ENCODE data around the gene ABCD1. TPM values are rescaled to one million over a fixed set of nuclear protein-coding genes. Genes with fewer than 3 reads are reported as not detected.

Gene ABCD1
- total RNA-seq = 22.1 and 22.3 TPM in 2 replicates

DNA sequence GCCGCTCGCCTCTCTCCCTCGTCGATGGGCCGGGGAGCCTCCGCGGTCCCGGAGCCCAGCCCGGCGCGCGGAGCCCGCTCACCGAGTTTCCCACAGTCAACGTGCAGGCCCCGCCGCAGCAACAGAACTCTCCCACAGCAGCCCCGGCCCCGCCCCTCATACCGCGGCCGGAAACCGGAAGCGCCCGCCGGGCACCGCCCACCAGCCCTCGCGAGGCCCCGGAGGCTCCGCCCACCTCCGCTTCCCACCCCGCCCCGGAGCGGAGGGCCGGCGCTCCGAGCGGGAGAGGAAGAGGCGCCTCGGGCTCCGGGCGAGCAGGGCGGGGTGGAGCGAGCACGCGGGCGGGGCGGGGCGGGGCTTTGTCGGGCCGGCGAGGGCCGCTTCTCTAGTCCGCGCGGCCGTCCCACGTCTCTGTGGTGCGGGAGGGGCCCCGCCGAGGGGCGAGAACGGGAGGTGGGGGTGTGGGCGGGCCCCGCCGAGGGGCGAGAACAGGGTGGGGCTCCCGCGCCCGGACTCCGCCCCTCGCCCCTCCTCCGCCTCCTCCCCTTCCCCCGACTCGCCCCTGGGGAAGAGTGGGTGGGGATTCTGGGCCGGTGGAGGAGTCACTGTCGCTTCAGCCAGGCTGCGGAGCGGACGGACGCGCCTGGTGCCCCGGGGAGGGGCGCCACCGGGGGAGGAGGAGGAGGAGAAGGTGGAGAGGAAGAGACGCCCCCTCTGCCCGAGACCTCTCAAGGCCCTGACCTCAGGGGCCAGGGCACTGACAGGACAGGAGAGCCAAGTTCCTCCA lies at the start of gene ABCD1, which contains the start of gene BCAP31:
ABCD1 (plus strand) TSS at position 605 of the 787 bp plus-strand sequence. CDS start 411 bp downstream, outside the sequence.
BCAP31 (minus strand) TSS at position 136 of the 787 bp plus-strand sequence. CDS start 1,143 bp downstream, outside the sequence.

DNA sequence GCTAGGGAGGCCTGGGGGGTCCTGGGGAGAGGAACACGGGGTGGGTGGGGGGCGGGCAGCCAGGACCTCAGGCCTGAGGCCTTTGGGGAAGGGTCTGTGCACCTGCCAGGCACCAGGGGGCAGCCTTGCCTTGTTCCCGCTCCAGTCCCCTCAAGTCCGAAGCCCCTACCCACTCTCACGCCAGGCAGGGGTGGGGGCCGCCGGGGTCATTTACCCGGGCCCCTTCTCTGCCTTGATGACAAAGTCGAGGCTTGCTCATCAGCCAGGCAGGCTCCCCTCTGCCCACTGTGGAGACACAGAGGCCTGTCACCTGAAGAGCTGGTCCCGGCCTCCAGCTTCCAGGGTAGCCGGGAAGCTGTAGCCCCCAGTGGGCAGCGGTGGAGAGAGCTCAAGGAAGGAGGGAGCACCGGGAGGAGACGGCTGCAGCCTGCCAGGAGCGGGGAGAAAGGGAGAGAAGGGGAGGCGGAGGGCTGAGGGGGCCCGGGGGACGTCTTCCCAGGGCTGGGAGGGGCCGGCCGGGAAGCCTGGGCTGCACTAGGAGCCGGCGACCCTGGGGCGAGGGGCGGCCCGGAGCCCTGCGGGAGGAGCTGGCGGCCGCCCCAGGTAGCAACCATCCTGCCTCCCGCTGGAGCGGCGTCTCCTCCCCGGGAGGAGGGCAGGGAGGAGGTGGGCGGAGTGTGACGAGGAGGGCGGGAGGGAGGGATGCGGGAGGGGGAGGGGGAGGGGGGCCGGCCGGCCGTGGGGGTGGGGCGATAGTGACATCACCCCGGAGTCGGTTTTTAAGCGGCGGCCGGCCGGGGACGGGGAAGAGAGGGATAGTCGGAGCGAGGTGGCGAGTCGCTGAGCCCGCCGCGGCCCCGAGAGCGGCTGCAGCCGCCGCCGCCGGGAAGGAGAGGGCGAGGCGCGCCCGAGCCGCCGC lies 37.3 kb upstream of the ABCD1 start, which contains the start of gene SLC6A8:
SLC6A8 (plus strand) TSS at position 806 of the 919 bp plus-strand sequence. CDS start 649 bp downstream, outside the sequence.

DNA sequence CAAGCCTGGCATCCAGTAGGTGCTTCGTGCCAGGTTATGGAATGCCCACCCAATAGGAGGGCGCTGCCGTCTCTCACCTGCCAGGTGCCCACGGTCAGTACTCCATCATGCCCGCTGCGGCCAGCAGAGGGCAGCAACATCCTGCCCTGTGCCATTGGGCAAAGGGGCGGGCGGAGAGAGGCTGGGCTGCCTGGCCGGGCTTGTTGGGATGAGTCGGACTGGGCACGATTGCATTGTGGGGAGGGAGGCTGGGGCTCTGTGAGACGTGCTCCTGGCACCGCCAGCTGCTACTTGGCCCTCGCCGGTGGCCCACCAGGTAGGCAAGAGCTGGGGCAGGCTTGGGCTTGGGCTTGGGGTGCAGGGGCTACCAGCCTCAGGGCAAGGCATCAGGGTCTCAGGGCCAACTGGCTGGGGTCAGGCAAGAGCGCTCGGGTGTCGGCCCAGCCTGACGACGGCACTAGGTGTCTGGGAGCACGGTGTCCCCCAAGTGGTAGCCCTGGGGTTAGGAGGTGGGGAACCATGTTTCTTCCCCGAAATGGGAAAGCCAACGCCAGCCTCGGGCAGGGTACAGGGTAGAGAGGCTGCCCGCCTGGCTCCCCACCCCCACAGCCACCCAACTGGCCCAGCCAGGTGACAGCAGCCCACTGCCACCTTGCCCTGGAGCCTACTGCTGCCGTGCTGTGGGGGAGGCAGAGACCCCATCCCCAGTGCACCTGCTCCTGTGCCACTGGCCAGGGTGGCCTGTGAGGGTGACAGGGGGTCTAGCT lies 39.5 kb downstream of the ABCD1 start, which contains the start of gene PLXNB3:
PLXNB3 (plus strand) TSS at position 261 of the 767 bp plus-strand sequence. CDS start 1,287 bp downstream, outside the sequence.

DNA sequence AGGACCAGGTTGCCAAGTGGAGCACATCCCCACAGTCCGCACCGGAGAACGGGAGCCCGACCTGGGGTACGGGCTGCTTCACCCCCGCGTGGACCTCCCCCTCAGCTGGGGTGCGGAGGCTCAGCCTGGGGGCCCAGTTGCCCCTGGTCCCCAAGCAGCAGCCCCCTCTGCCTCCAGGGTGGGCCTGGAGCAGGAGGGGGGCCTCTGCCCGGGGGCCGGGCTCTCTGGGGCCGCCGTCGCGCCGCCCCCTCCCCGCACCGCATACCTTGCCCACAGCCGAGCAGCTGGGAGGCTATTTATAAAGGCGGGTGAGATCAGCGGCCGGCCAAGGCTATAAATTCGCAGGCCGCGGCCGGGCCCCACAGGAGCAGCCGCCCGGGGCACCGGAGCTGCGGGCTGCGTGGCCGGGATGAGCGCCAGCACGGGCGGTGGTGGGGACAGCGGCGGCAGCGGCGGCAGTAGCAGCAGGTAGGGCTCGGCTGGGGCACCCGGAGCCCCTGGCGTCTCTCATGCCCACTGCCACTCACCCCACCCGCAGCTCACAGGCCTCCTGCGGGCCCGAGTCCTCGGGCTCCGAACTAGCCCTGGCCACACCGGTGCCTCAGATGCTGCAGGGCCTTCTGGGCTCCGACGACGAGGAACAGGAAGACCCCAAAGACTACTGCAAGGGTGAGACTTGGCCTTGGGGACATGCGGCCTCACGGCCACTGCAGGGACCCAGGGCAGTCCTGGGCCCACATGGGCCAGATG lies 56.2 kb downstream of the ABCD1 start, which contains the start of gene SRPK3:
SRPK3 (plus strand) TSS at position 364 of the 750 bp plus-strand sequence; CDS start at position 410, 46 bp downstream.

Other genes with a start within 250 kb of the ABCD1 start
- gene BGN, start 229.9 kb upstream of the ABCD1 start, total RNA-seq = 39.8 and 63.6 TPM in 2 replicates
- gene ATP2B3, start 207.2 kb upstream of the ABCD1 start, total RNA-seq = 0.16 TPM in 1 of 2 replicates, not detected in the other
- gene CCNQ, start 125.7 kb upstream of the ABCD1 start, total RNA-seq = 24.5 and 28.6 TPM in 2 replicates
- gene DUSP9, start 77.7 kb upstream of the ABCD1 start, total RNA-seq = not detected in 2 replicates
- gene PNCK, start 51.0 kb upstream of the ABCD1 start, total RNA-seq = 0.65 TPM in 1 of 2 replicates, not detected in the other
- 5.6 and 8.0 TPM in 2 replicates for gene SLC6A8, start 36.9 kb upstream of the ABCD1 start, total RNA-seq
- gene BCAP31, start 469 bp upstream of the ABCD1 start, total RNA-seq = 83.4 and 90.6 TPM in 2 replicates
- gene PLXNB3, start 39.4 kb downstream of the ABCD1 start, total RNA-seq = 7.7 and 9.2 TPM in 2 replicates
- 0.16 and 0.61 TPM in 2 replicates for gene SRPK3, start 56.2 kb downstream of the ABCD1 start, total RNA-seq
- gene IDH3G, start 69.5 kb downstream of the ABCD1 start, total RNA-seq = 60.8 and 69.9 TPM in 2 replicates
- gene SSR4, start 69.8 kb downstream of the ABCD1 start, total RNA-seq = 121 and 143 TPM in 2 replicates
- gene PDZD4, start 105.7 kb downstream of the ABCD1 start, total RNA-seq = 1.6 and 1.8 TPM in 2 replicates
- 47.4 and 72.6 TPM in 2 replicates for gene L1CAM, start 161.3 kb downstream of the ABCD1 start, total RNA-seq
- not detected in 2 replicates for gene AVPR2, start 179.8 kb downstream of the ABCD1 start, total RNA-seq
- gene ARHGAP4, start 201.4 kb downstream of the ABCD1 start, total RNA-seq = 3.0 and 6.8 TPM in 2 replicates
- 55.9 and 63.4 TPM in 2 replicates for gene NAA10, start 210.2 kb downstream of the ABCD1 start, total RNA-seq
- 5.5 and 6.2 TPM in 2 replicates for gene RENBP, start 219.8 kb downstream of the ABCD1 start, total RNA-seq
- 32.9 and 33.0 TPM in 2 replicates for gene HCFC1, start 247.0 kb downstream of the ABCD1 start, total RNA-seq
- gene TMEM187, start 247.9 kb downstream of the ABCD1 start, total RNA-seq = 7.0 and 7.3 TPM in 2 replicates